ENCODE data around the gene GRIP2. TPM values are rescaled to one million over a fixed set of nuclear protein-coding genes. Genes with fewer than 3 reads are reported as not detected.

The GRIP2 gene
- total and polyA plus RNA-seq, 2 donors (not counting 3 experiments of a cell fraction or from before 2014, with no cell fraction given): not detected

DNA sequence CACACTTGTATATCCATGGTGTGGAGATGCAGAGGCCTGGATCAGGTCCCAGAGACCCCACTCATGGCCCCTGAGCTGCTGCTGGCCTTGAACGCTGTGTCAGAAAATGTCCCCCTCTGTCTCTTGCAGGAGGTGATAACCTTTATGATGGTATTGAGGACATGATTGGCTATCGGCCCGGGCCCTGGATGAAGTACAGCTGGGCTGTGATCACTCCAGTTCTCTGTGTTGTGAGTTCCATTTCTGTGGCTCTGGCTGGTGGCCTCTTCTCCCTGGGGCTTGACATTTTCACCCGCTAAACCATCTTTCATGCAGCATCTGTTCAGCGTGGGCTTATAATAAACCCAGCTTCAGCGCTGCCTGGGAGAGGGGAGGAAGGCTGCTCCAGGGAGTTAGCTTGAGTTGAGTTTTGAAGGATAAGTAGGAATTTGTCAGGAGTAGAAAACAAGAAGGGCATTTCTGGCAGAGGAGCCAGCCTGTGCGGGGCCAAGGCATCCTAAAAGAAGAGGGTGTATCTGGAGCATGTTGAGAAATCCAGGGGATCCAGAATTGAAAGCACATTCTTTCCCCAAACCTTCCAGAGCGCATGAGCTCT, 61.1 kb downstream of the GRIP2 start:
- Histone ChIP-seq H3K27me3 (ENCODE audit: control insufficient read depth in 2 of 2, insufficient read depth in 2 of 2, low read length in 2 of 2) (no peaks in the 10 kb centered on the region), H2AFZ (ENCODE audit: low read depth, low read length) (no peak overlapping the region), H3K27ac (ENCODE audit: insufficient read depth, low read depth, low read length) (no peak overlapping the region), H3K79me2 (ENCODE audit: control insufficient read depth, insufficient read depth, low read length) (no peaks in the 10 kb centered on the region), H3K9me3 (replicated peaks; ENCODE audit: control insufficient read depth, insufficient read depth, low read length) (no peaks in the 10 kb centered on the region), H3K9me1 (replicated peaks; ENCODE audit: control insufficient read depth, extremely low read depth, insufficient read depth, low read length) (no peaks in the 10 kb centered on the region), H3K4me2 (ENCODE audit: insufficient read depth, low read length) (no peak overlapping the region), H3K4me1 (ENCODE audit: control insufficient read depth, extremely low read depth, insufficient read depth, low read length) (peaks cover 24% of the 10 kb centered on the region), H3K4me3 (replicated peaks in 1 of 3; ENCODE audit: insufficient read depth in 1 of 3, low read depth in 1 of 3, low read length in 3 of 3) (no peak overlapping the region), H3K9ac (replicated peaks; ENCODE audit: extremely low read depth, insufficient read depth, low read length) (no peak overlapping the region), H4K20me1 (replicated peaks; ENCODE audit: control insufficient read depth, extremely low read depth, insufficient read depth, low read length) (no peaks in the 10 kb centered on the region), H3K36me3 (ENCODE audit: control insufficient read depth in 2 of 2, extremely low read depth in 1 of 2, insufficient read depth in 2 of 2, low read length in 2 of 2) (peaks cover 0 to 2% of the 10 kb centered on the region in 2 experiments)
- POLR2A ChIA-PET: no interaction called here
- no TSS peak for BruUV-seq (replicated peaks)
- dilution Hi-C loops (cut with MboI; ENCODE audit: extremely low pct_ligation_motif_present, low sequenced_read_pairs): no loop called here
- no peak for TF ChIP-seq JUN (IDR thresholded peaks at IDR 0.05; ENCODE audit: borderline replicate concordance, insufficient read depth, insufficient read length, low read depth)
- no peak for TF ChIP-seq POLR2AphosphoS5 (IDR thresholded peaks at IDR 0.05; ENCODE audit: insufficient read depth, low read depth, low read length)
- CTCF ChIA-PET: no interaction called here
- FAIRE-seq: no peak
- no peak for DNase-seq (ENCODE audit: low read depth, low spot score)
- intact Hi-C loops (cut with micrococcal nuclease): no loop called here

DNA sequence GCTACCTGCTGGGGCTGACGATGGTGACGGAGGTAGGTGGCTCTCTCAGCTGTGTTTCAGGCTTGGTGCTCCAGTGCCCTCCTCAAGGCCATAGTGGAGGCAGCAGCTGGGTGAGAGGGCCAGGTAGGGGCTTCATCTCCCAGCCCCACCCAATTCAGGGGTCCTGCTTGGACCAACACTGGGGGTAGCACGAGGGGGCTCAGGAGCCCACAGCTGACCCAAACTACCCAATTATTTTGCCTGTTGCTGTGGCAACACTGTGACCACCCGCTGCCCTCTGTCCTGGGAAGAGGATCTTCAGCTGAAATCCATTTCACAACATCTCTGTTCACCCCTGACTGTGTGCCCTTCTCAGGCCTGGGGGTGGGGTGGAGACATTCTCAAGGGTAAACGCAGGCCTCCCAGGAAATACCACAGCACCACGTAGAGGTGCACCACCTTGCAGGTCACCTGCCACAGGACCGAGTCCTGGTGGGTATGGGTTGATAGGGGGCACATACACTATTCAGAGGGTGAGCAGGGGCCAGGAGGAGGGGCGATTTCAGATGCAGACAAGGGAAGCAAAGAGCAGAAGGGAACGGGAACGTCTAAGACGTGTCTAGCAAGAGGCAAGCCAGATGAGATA, 62.7 kb downstream of the GRIP2 start:
- ChIA-PET CTCF (interaction anchor here (1.0 kb wide), 1 partner anchor 274 kb away, joined by 3 read pairs; no protein-coding TSS in a partner anchor), POLR2A (no interaction called here)
- no peak overlapping the region for H3K9ac ChIP-seq (replicated peaks; ENCODE audit: extremely low read depth, insufficient read depth, low read length)
- H3K79me2 ChIP-seq (ENCODE audit: control insufficient read depth, insufficient read depth, low read length): no peaks in the 10 kb centered on the region
- no peak overlapping the region for H3K4me2 ChIP-seq (ENCODE audit: insufficient read depth, low read length)
- no peak for FAIRE-seq
- no peak overlapping the region for H3K27ac ChIP-seq (ENCODE audit: insufficient read depth, low read depth, low read length)
- dilution Hi-C loops (cut with MboI; ENCODE audit: extremely low pct_ligation_motif_present, low sequenced_read_pairs) (no loop called here), intact Hi-C loops (cut with micrococcal nuclease) (no loop called here)
- no peaks in the 10 kb centered on the region for H3K9me1 ChIP-seq (replicated peaks; ENCODE audit: control insufficient read depth, extremely low read depth, insufficient read depth, low read length)
- peaks cover 30% of the 10 kb centered on the region for H3K4me1 ChIP-seq (ENCODE audit: control insufficient read depth, extremely low read depth, insufficient read depth, low read length)
- no peak for DNase-seq (ENCODE audit: low read depth, low spot score)
- TF ChIP-seq, protein P1, sequence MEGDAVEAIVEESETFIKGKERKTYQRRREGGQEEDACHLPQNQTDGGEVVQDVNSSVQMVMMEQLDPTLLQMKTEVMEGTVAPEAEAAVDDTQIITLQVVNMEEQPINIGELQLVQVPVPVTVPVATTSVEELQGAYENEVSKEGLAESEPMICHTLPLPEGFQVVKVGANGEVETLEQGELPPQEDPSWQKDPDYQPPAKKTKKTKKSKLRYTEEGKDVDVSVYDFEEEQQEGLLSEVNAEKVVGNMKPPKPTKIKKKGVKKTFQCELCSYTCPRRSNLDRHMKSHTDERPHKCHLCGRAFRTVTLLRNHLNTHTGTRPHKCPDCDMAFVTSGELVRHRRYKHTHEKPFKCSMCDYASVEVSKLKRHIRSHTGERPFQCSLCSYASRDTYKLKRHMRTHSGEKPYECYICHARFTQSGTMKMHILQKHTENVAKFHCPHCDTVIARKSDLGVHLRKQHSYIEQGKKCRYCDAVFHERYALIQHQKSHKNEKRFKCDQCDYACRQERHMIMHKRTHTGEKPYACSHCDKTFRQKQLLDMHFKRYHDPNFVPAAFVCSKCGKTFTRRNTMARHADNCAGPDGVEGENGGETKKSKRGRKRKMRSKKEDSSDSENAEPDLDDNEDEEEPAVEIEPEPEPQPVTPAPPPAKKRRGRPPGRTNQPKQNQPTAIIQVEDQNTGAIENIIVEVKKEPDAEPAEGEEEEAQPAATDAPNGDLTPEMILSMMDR (IDR thresholded peaks at IDR 0.05; ENCODE audit: extremely low read depth in 1 of 2, insufficient read depth in 1 of 2, low read depth in 1 of 2, low read length in 2 of 2): no peak
- TF ChIP-seq POLR2AphosphoS5 (IDR thresholded peaks at IDR 0.05; ENCODE audit: insufficient read depth, low read depth, low read length): no peak
- TF ChIP-seq EZH2 (IDR thresholded peaks at IDR 0.05; ENCODE audit: borderline replicate concordance, low read depth, low read length, severe bottlenecking): no peak
- no peak for TF ChIP-seq JUN (IDR thresholded peaks at IDR 0.05; ENCODE audit: borderline replicate concordance, insufficient read depth, insufficient read length, low read depth)
- no peak for TF ChIP-seq POLR2A (IDR thresholded peaks at IDR 0.05; ENCODE audit: low read depth, low read length)
- TF ChIP-seq, protein P2, sequence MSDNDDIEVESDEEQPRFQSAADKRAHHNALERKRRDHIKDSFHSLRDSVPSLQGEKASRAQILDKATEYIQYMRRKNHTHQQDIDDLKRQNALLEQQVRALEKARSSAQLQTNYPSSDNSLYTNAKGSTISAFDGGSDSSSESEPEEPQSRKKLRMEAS (IDR thresholded peaks at IDR 0.05; ENCODE audit: insufficient read depth, insufficient read length): no peak
- no peak for TF ChIP-seq GATA2 (IDR thresholded peaks at IDR 0.05; ENCODE audit: insufficient read depth, insufficient read length, low read depth, low read length)
- H3K27me3 ChIP-seq (ENCODE audit: control insufficient read depth in 2 of 2, insufficient read depth in 2 of 2, low read length in 2 of 2): no peaks in the 10 kb centered on the region
- H4K20me1 ChIP-seq (replicated peaks; ENCODE audit: control insufficient read depth, extremely low read depth, insufficient read depth, low read length): no peaks in the 10 kb centered on the region
- no TSS peak for BruUV-seq (replicated peaks)
- H3K36me3 ChIP-seq (ENCODE audit: control insufficient read depth in 2 of 2, extremely low read depth in 1 of 2, insufficient read depth in 2 of 2, low read length in 2 of 2): peaks cover 0 to 2% of the 10 kb centered on the region in 2 experiments
- no peak overlapping the region for H3K4me3 ChIP-seq (replicated peaks in 1 of 3; ENCODE audit: insufficient read depth in 1 of 3, low read depth in 1 of 3, low read length in 3 of 3)
- no peaks in the 10 kb centered on the region for H3K9me3 ChIP-seq (replicated peaks; ENCODE audit: control insufficient read depth, insufficient read depth, low read length)
- no peak overlapping the region for H2AFZ ChIP-seq (ENCODE audit: low read depth, low read length)

All from endothelial cell of umbilical vein (primary cell).